Measurements from ENCODE around the gene NRTN. TPM values are rescaled to one million over a fixed set of nuclear protein-coding genes. Genes with fewer than 3 reads are reported as not detected.

Gene NRTN
- total and polyA plus RNA-seq, 4 donors, result 0.23 to 3.3 (median 1.4) TPM

GRCh38 chr19:5782945-5783919 lies 21.6 kb upstream of the NRTN start:
- no peak for ATAC-seq (ENCODE audit: insufficient read depth, low FRiP score)
- no peak overlapping the region for H3K27ac ChIP-seq (ENCODE audit: low read depth in 1 of 2, low read length in 1 of 2)
- peaks cover 0 to 2% (median 0%) of the 10 kb centered on the region in 4 donors for H3K9me3 ChIP-seq (ENCODE audit: control insufficient read depth in 4 of 4, insufficient read depth in 3 of 4, low read length in 3 of 4)
- no peaks in the 10 kb centered on the region for H3K27me3 ChIP-seq (ENCODE audit: control insufficient read depth in 3 of 3, insufficient read depth in 3 of 3, low read length in 2 of 3)
- no peak for TF ChIP-seq CTCF (IDR thresholded peaks at IDR 0.05; ENCODE audit: control extremely low read depth, extremely low read depth)
- H3K9ac ChIP-seq (ENCODE audit: insufficient read depth in 1 of 2, low read length in 2 of 2), result no peak overlapping the region
- peaks cover 6 to 57% (median 14%) of the 10 kb centered on the region in 4 donors for H3K36me3 ChIP-seq (ENCODE audit: control insufficient read depth in 4 of 4, insufficient read depth in 4 of 4, low read length in 4 of 4)
- 84 to 89% methylated on average over 48 of the region's 48 CpGs for WGBS, 2 donors
- H3K4me1 ChIP-seq (ENCODE audit: control insufficient read depth in 5 of 5, insufficient read depth in 5 of 5, low read length in 5 of 5), result no peaks in the 10 kb centered on the region
- DNase-seq, result no peak
- no peak overlapping the region for H3K4me3 ChIP-seq

GRCh38 chr19:5784581-5785147 lies 20.2 kb upstream of the NRTN start, which contains the start of gene PRR22:
Gene PRR22, minus strand, starts transcription at chr19:5784746. Its CDS starts 86 bp downstream, at chr19:5784660.
- no peak within 1 kb of the TSS for H3K4me3 ChIP-seq
- ATAC-seq (ENCODE audit: insufficient read depth, low FRiP score) (no peak), DNase-seq (no peak)
- H3K27me3 ChIP-seq (ENCODE audit: control insufficient read depth in 3 of 3, insufficient read depth in 3 of 3, low read length in 2 of 3), result no peaks in the 10 kb centered on the region
- no peak for TF ChIP-seq CTCF (IDR thresholded peaks at IDR 0.05; ENCODE audit: control extremely low read depth, extremely low read depth)
- H3K9me3 ChIP-seq (ENCODE audit: control insufficient read depth in 4 of 4, insufficient read depth in 3 of 4, low read length in 3 of 4), result peaks cover 0 to 2% (median 0%) of the 10 kb centered on the region in 4 donors
- H3K9ac ChIP-seq (ENCODE audit: insufficient read depth in 1 of 2, low read length in 2 of 2), result no peak within 1 kb of the TSS
- H3K36me3 ChIP-seq (ENCODE audit: control insufficient read depth in 4 of 4, insufficient read depth in 4 of 4, low read length in 4 of 4), result peaks cover 13 to 70% (median 17%) of the 10 kb centered on the region in 4 donors
- H3K27ac ChIP-seq (ENCODE audit: low read depth in 1 of 2, low read length in 1 of 2), result no peak within 1 kb of the TSS
- no peaks in the 10 kb centered on the region for H3K4me1 ChIP-seq (ENCODE audit: control insufficient read depth in 5 of 5, insufficient read depth in 5 of 5, low read length in 5 of 5)
- WGBS, 2 donors, result 93% methylated on average over 15 of the region's 15 CpGs

GRCh38 chr19:5785423-5785822 lies 19.4 kb upstream of the NRTN start:
- H3K9ac ChIP-seq (ENCODE audit: insufficient read depth in 1 of 2, low read length in 2 of 2), result no peak overlapping the region
- no peak for TF ChIP-seq CTCF (IDR thresholded peaks at IDR 0.05; ENCODE audit: control extremely low read depth, extremely low read depth)
- peaks cover 13 to 74% (median 22%) of the 10 kb centered on the region in 4 donors for H3K36me3 ChIP-seq (ENCODE audit: control insufficient read depth in 4 of 4, insufficient read depth in 4 of 4, low read length in 4 of 4)
- no peak for DNase-seq
- H3K9me3 ChIP-seq (ENCODE audit: control insufficient read depth in 4 of 4, insufficient read depth in 3 of 4, low read length in 3 of 4), result peaks cover 0 to 2% (median 0%) of the 10 kb centered on the region in 4 donors
- H3K27me3 ChIP-seq (ENCODE audit: control insufficient read depth in 3 of 3, insufficient read depth in 3 of 3, low read length in 2 of 3), result no peaks in the 10 kb centered on the region
- ATAC-seq (ENCODE audit: insufficient read depth, low FRiP score), result no peak
- H3K4me1 ChIP-seq (ENCODE audit: control insufficient read depth in 5 of 5, insufficient read depth in 5 of 5, low read length in 5 of 5), result peaks cover 0 to 6% (median 4%) of the 10 kb centered on the region in 5 donors
- H3K4me3 ChIP-seq, result no peak overlapping the region
- no peak overlapping the region for H3K27ac ChIP-seq (ENCODE audit: low read depth in 1 of 2, low read length in 1 of 2)
- WGBS, 2 donors, result 95 to 96% methylated on average over 34 to 37 of the region's 37 CpGs
